Left lobe of liver (tissue), 2 donors: Measurements from ENCODE around the gene SIRT2. TPM values are rescaled to one million over a fixed set of nuclear protein-coding genes. Genes with fewer than 3 reads are reported as not detected.
"Not testable (repeated sequence)": the region's sequence is repeated elsewhere in the genome, so short reads cannot be mapped to it uniquely, and the experiment has no call there.

Experiments
- ATAC-seq: fragments of 200-7000 bp; cut with Tn5 transposase; one replicate; pipeline ENCODE4 v1.9.1; 2020; ENCODE audit warnings: mild to moderate bottlenecking, moderate library complexity
- DNase-seq: peaks from one replicate; pipeline ENCODE4 v3.0.0-alpha.2; 2020; ENCODE audit warnings: low spot score
- total RNA-seq: library from RNA; stranded (reverse); gene quantifications from one replicate; pipeline ENCODE4 v1.2.1, GENCODE V29; 2021
- donor health status: DM: no; HTN: no; CAD: no; lungs with moderate emphysema.
- donor health status: DM: no; HTN: yes; CAD: no.

SIRT2 gene
- total RNA-seq, 1 donor from 2014 or later: 31.2 TPM

DNA sequence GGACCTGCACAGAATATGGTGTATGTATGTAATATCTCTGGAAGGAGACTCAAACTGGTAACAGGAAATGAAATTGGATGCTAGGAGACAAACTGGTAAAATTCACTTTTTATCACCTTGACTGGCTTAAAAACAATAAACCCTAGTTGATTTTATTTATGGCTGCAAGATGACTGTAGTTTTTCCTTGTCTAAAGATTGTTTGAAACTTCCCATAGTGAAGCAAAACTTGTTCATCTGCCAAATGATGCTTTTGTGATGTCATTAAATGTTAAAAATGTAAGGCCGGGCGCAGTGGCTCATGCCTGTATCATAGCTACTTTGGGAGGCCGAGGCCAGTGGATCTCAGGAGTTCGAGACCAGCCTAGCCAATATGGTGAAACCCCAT lies 65.3 kb downstream of the SIRT2 start:
- ATAC-seq: no peak
- no peak for DNase-seq

GRCh38 chr19:38833092-38833425 lies 66.4 kb downstream of the SIRT2 start:
- ATAC-seq (no peak), DNase-seq (no peak)

GRCh38 chr19:38831142-38831605 lies 68.2 kb downstream of the SIRT2 start:
- ATAC-seq (peak; percentile 78), DNase-seq (peak; percentile 95)

GRCh38 chr19:38830039-38830733 lies 69.2 kb downstream of the SIRT2 start:
- ATAC-seq: no peak
- DNase-seq: no peak

DNA sequence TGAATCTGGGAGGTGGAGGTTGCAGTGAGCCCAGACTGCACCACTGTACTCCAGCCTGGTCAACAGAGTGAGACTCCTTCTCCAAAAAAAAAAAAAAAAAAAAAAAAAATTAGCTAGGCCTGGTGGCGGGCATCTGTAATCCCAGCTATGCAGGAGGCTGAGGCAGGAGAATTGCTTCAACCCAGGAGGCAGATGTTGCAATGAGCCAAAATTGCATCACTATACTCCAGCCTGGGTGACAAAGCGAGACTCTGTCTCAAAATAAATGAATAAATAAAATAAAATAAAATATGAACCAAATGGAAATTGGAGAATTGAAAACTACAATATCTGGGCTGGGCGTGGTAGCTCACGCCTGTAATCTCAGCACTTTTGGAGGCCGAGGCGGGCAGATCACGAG lies 70.2 kb downstream of the SIRT2 start:
- not testable (repeated sequence) for DNase-seq, ATAC-seq

Other genes starting within 250 kb of the SIRT2 start
- 30.9 TPM for gene CAPN12, start 155.1 kb downstream of the SIRT2 start, total RNA-seq
- gene LGALS7, start 126.1 kb downstream of the SIRT2 start, total RNA-seq: not detected
- gene LGALS7B, start 110.4 kb downstream of the SIRT2 start, total RNA-seq: not detected
- gene LGALS4, start 86.7 kb downstream of the SIRT2 start, total RNA-seq: 102 TPM
- gene ECH1, start 67.8 kb downstream of the SIRT2 start, total RNA-seq: 439 TPM
- gene HNRNPL, start 49.6 kb downstream of the SIRT2 start, total RNA-seq: 93.1 TPM
- gene RINL, start 21.3 kb downstream of the SIRT2 start, total RNA-seq: 5.6 TPM
- 19.0 TPM for gene NFKBIB, start 351 bp upstream of the SIRT2 start, total RNA-seq
- gene CCER2, start 12.6 kb upstream of the SIRT2 start, total RNA-seq: 0.18 TPM
- 12.8 TPM for gene SARS2, start 31.1 kb upstream of the SIRT2 start, total RNA-seq
- gene MRPS12, start 31.3 kb upstream of the SIRT2 start, total RNA-seq: 24.2 TPM
- gene FBXO17, start 76.1 kb upstream of the SIRT2 start, total RNA-seq: 64.3 TPM
- 15.9 TPM for gene FBXO27, start 132.9 kb upstream of the SIRT2 start, total RNA-seq
- not detected for gene ACP7, start 184.8 kb upstream of the SIRT2 start, total RNA-seq
- gene PAK4, start 226.2 kb upstream of the SIRT2 start, total RNA-seq: 19.4 TPM